Hematopoietic multipotent progenitor cell treated with erythropoietin and hydrocortisone succinate and interleukin-3 and kit ligand, for 8 days (in vitro differentiated cells): ENCODE measurements around the gene SLC6A19.
"Not testable (repeated sequence)": the region's sequence is repeated elsewhere in the genome, so short reads cannot be mapped to it uniquely, and the experiment has no call there.

Experiments used
- DNase-seq: peaks from one replicate; pipeline ENCODE4 v3.0.0-alpha.2; 2015

Gene SLC6A19

DNA sequence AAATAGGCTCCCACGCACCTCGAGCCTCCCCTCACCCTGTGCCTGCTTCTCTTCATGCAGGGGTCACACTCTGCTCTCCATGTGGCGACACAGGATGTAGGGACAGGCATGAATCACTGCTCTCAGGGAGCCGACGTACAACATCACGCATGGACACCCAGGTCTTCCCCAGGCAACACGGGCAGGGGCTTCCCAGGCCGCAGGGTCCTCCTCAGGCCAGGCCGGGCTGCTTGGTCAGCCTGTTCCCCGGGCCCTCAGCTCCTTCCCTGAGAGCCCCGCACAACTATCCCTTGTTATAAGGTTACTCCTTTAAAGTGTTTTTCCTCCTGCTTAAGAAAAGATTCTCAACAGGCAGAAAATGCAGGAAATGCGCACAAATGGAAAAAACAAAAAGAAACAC lies 24.8 kb downstream of the SLC6A19 start:
- no peak for DNase-seq

DNA sequence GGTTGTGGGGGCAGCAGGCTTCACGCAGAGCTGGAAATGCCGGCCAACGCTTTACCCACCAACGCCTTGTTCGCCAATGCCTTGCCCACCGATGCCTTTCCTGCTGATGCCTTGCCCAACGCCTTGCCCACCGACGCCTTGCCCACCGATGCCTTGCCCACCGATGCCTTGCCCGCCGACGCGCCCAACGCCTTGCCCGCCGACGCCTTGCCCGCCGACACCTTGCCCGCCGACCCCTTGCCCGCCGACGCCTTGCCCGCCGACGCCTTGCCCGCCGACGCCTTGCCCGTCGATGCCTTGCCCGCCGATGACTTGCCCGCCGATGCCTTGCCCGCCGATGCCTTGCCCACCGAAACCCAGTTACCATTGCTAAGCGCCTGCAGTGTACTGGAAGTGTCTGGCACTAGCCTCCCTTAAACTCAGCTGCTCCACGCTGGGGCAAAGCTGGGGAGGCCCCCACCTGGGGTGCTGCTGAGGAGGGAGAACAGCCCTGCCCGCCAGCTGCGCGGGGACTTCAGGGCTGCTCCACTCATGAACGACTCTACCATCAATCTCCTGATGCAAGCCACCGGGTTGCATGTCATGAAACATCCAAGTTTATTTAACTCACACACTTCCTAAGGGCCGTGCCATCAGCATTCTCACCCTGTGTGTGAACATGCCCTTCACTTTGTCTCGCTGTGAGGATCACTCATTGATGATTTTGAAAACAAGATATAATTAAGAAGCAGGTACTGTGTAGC lies 25.6 kb downstream of the SLC6A19 start:
- DNase-seq = no peak

DNA sequence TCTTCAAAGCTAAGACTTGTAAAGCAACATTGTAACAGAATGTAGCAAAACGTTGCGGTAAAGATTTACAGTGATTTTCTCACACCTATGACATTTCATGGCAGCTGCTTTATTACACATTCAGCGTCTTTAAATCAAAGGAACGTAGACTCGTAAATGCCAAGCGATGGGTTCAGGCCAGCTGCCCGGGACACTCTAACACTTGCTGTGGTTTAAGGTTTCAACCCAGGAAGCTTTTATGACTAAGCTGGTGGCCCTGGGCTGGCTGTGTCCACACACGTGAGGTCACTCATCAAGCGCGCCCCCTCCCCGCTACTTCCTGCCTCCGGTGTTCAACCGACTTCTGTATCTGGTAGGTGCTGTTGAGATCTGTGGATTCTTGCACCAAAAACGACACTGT lies 26.3 kb downstream of the SLC6A19 start:
- DNase-seq = no peak

DNA sequence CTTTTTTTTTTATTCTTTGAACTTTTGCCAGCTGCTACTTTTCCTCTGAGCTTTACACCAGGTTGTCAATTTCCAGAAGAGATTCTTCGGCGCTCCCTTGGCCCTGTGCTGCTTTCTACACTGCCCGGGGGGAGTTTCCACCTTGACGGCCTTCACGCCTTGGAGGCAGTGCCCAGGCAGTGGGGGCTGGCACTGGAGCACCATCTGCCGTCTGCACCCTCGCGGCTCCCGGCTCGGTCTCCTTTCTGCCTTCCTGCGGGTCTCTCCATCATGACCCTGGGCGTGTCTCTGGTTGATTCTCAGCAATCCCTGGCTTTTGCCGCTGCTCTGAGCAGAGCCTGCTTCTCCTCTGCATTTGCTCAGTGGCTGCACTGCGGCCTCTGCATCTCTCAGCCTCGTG lies 26.7 kb downstream of the SLC6A19 start:
- DNase-seq = no peak

DNA sequence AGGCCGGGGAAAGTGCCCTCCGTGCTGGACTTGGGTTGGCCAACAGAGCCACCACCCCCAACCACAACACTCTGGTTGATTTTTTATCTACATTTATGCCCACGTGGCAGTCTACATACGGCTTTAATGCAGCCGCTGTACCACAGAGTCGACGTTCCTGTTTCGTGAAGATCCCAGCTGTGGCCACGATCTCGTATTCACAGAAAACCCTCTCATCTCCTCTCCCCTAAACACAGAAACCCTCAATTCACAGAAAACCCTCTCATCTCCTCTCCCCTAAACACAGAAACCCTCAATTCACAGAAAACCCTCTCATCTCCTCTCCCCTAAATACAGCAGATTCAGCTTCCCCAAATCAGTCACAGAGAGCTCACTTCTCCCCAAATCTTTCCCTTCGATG lies 27.6 kb downstream of the SLC6A19 start:
- not testable (repeated sequence) for DNase-seq

DNA sequence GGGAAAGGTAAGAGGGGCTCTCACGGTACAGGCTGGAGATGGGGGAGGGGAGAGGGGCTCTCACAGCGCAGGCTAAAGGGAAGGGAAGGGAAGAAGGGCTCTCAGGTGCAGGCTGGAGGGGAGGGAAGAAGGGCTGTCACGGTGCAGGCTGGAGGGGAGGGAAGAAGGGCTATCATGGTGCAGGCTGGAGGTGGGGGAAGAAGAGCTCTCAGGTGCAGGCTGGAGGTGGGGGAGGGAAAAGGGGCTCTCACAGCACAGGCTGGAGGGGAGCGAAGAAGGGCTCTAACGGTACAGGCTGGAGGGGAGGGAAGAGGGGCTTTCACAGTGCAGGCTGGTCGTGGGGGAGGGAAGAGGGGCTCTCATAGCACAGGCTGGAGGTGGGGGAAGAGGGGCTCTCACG lies 28.4 kb downstream of the SLC6A19 start:
- DNase-seq = no peak

DNA sequence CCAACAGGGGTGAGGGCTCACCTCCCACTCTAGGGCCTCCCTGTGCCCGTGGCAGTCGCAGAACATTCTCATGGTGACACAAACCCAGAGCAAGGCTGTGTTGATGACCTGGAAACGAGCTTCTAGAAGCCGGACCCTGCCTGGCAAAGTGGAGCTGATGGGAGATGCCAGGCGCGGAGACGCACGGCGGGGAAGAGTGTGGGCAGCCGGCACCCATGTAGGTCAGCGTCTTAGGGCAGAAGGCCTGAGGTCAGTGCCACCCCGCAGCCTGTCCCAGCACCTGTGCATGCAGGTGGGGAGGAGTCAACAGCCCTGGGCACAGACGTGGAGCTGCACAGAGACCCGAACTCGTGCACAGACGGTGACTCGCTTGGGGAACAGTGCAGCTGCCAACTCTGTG lies 29.2 kb downstream of the SLC6A19 start:
- no peak for DNase-seq

DNA sequence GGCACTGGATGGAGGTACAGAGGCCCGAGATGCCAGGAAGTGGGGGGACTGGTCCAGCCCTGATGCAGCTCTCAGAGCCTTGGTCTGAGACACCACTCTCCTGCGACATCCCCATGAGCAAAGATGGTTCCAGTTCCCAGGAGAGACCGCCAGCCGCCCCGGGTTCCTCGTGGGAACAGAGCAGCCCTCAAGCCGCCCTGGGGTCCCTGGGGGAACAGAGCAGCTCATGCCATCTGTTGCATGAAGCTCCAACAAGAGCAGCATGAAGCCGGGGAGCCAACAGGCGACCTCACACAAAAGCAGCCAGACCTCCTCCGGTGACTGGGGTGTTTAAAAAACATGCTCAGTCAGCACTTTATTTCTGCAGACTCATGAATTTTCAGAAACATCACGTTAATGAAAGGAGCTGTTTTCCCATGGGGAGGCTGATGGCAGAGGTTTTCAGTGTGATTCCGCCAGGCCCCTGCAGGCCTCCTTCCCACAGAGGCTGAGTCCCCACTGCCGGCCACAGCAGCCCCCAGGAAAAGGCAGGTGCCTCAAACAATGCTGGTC lies 30.0 kb downstream of the SLC6A19 start:
- DNase-seq = no peak

DNA sequence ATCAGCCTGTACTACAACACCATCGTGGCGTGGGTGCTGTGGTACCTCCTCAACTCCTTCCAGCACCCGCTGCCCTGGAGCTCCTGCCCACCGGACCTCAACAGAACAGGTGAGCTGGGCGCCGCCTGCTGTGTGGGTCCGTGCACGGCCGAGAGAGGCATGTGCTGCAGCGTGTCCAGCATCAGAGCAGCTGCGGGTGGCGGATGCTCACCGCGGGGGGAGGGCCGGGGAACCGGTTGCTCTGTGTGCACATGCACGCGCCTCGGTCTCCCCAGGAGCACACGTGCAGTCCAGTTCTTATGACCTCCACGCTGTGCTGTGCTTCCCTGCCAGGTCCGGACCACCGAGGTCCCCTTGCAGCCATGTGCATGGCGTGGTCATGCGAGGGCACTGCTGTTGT lies 31.4 kb downstream of the SLC6A19 start:
- no peak for DNase-seq

DNA sequence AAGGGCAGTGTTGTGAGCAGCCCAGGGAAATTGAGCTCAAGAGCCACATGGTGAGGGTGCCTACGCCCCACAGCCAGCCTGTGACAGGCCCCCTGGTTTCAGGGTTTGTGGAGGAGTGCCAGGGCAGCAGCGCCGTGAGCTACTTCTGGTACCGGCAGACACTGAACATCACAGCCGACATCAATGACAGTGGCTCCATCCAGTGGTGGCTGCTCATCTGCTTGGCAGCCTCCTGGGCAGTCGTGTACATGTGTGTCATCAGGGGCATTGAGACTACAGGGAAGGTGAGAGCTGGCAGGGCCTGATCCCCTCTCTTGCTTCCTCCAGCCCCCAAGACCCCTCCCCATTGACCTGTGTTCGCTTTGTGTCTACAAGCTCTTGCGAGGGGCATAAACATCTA lies 34.0 kb downstream of the SLC6A19 start:
- DNase-seq = peak; percentile 25

DNA sequence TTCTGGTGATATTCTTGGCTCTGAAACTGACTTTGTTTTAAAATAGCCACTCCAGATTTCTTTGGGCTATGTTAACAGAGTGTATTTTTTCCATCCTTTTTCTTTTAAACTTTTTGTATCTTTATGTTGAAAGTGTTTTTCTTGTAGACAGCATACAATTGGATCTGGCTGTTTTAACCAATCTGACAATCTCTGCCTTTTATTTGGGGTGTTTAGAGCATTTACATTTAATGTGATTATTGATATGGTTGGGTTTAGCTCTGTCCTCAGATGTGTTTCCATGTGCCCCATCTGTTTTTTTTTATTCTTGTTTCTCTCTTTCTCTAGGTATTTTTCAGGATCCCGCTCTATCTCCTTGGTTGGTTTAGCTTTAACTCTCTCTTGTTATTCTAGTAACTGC lies 34.4 kb downstream of the SLC6A19 start:
- DNase-seq = no peak

DNA sequence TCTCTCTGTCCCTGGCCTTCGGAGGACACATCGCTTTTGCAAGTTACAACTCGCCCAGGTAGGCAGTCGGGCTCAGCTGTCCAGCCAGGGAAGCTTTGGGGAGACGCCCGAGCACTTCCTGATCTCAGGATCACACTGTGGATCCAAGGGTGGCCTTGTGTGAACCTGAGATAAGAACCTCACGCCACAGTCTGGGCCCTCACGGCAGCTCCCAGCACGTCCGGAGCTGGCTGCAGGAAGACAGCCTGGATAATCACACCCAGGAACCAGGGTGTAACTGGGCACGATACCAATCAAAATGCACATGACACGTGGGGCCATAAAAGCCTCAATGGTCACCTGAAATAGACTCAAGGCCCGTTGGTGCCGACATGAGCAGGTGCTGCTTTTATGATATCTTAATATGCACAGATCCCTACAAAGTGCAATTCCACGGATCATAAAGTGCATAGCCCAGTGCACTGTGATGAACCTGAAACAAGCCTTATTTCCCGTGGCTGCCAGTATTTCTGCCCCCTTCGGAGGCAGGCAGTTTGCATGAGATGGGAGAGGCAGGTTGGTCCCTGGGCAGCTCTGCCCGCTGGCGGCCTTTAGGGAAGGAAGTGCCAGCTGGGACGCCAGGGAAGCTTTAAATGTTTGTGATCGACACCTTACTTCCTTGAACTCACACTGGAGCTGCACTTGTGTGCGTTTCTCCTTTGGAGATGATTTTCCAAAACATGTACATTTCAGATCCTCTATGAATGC lies 38.3 kb downstream of the SLC6A19 start:
- no peak for DNase-seq

DNA sequence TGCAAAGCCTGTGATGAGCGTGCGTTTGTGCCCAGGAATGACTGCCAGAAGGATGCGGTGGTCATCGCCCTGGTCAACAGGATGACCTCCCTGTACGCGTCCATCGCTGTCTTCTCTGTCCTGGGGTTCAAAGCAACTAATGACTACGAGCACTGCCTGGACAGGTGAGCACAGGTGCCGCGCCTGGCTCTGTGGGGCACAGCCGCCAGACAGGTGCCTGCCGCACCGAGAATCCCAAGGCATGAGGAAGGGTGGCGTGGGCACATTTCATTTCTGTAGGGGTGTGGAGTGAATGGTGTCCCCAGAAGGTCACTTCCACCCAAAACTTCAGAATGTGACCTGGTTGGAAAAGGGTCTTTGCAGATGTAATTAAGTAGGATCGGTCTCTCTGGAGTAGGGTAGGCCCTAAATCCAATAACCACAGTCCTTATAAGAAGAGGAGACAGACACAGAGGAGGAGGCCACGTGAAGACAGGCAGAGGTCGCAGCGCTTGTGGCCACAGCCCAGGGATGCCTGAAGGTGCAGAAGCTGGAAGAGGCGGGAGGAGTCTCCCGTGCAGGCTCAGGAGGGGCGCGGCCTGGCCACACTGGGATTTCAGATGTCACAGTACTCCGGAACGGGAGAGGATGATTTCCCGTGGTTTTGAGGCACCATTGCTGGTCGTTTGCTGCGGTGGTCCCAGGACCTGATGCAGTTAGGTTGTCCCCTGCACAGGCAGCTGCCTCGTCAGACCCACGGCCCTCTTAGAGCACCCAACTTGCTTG lies 39.3 kb downstream of the SLC6A19 start:
- no peak for DNase-seq

DNA sequence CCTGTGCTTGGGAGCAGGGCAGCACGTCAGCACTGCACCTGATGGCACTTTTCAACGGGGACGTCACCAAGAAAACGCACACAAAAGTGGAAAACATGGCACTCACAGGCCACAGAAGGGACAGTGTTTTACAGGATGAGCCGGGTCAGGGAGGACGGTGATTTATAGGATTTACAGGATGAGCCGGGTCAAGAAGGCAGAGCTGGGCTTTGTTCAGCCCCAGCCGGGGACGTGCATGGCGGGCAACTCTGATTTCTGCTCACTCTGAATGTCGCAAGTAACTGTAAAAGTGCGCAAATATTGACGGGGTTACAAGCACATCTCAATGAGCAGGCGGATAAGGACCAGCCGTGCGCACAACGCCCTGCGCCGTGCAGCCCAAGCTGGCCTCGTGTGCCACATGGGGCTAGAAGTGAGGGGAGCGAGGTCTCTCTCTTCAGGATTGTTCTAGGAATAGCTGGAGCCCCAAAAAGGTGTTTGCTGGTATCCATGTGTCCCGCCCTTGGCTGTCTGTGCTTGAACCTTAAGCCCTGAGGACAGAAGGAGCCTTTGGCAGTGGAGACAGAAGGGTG lies 40.2 kb downstream of the SLC6A19 start:
- no peak for DNase-seq

DNA sequence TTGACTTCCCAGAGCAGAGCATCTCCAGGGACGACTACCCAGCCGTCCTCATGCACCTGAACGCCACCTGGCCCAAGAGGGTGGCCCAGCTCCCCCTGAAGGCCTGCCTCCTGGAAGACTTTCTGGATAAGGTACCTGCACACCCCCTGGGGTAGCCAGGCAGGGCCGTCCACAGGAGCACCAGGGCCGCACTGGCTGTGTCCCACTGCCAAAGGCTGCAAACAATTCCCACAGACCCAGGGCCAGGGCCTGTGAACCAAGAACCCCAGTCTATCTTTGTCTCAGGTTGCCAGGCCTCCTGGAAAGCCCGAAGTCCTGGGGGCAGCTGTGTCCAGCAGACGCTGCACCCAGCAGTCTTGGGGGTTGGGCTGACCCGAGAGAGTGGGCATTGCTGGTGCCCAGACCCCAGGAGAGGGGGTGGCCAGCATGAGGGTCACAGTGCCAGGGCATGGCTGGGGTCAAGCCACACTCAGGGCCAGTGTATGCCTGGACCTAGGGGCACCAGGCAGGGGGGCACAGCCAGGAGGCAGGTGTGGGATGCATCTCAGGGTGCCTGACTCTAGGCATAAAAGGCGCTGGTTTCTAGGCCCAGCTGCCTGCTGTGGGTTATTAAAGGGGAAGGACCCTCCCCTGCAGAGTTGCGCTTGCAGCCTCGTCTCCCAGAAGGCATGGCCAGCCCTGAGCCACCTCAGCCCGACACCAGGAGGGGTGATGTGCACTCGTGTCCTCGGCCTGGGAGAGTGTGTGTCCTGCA lies 41.5 kb downstream of the SLC6A19 start:
- no peak for DNase-seq

DNA sequence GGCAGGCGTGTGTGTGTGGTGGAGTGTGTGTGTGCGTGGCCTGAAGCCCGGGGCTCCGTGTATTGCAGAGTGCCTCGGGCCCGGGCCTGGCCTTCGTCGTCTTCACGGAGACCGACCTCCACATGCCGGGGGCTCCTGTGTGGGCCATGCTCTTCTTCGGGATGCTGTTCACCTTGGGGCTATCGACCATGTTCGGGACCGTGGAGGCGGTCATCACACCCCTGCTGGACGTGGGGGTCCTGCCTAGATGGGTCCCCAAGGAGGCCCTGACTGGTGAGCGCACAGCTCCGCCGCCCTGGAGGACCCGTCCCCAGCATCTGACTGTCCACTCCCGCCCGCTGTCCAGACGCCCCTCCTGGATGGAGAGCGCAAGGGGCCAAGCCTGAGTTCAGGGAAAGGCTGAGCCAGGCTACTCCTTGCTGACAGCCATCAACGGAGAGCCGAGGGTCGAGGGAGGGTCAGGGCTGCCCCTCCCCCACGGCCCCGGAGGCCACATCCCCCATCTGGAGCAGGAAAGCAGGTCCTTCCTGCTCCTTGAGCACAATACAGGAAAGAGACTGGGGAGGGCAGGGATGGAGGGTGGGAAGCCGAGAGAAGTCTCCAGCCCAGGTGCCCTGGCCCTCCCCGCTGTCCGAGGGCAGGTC lies 42.2 kb downstream of the SLC6A19 start:
- no peak for DNase-seq

DNA sequence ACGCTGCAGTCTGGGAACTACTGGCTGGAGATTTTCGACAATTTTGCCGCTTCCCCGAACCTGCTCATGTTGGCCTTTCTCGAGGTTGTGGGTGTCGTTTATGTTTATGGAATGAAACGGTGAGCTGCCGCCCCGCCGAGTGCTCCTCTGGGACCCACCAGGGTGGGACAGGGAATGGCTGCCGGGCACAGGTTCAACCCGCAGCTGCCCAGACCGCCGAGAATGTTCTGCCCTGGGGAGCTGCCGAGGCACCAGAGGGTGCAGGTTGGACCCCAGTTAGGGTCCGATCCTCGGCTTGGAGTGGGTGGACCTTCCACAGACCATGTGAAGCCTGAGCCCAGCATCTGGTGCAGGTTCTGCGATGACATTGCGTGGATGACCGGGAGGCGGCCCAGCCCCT lies 42.9 kb downstream of the SLC6A19 start:
- no peak for DNase-seq

DNA sequence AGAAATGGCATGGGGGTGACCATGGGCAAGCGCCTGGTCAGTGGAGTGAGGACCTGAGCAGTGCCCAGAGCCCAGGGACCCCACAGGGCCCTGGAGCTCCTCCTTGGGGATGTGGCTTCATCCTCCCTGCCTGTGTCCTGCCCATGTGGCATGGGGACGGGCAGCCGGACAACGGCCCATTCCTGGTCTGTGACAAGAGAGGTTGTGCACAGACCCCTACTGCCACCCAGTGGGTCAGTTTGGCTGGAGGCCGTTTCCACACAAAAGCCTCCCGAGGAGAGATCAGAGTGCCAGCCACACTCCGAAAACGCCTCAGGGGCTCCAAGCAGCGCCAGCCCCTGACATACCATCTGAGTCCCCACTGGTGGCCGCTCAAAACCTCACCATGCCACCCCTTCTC lies 43.6 kb downstream of the SLC6A19 start:
- DNase-seq = no peak

DNA sequence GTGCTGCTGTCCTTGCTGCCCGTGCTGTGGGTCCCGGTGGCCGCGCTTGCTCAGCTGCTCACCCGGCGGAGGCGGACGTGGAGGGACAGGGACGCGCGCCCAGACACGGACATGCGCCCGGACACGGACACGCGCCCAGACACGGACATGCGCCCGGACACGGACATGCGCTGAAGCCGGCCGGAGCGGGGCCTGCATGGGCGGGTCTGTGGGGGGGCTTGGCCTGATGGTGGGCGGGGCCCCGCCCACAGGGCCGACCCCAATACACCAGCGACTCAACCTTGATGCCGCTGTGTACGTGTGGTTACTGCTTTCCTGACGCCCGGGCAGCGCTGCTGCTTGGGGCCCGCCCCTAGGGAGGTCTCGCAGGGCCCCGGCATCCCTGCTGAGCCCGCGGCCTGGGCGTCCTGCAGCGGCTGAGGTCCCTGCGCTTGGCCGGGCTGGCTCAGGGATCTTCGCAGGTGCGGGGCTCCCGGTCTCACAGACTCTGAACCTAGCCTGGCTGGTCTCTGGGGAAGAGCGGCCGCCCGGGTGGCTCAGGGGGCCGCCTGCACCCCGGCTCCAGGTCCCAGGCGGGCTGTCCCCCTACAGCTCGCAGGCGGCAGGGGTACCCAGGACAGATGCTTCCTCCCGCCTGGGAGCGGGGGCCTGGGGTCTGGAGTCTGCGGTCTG lies 44.6 kb downstream of the SLC6A19 start:
- no peak for DNase-seq

DNA sequence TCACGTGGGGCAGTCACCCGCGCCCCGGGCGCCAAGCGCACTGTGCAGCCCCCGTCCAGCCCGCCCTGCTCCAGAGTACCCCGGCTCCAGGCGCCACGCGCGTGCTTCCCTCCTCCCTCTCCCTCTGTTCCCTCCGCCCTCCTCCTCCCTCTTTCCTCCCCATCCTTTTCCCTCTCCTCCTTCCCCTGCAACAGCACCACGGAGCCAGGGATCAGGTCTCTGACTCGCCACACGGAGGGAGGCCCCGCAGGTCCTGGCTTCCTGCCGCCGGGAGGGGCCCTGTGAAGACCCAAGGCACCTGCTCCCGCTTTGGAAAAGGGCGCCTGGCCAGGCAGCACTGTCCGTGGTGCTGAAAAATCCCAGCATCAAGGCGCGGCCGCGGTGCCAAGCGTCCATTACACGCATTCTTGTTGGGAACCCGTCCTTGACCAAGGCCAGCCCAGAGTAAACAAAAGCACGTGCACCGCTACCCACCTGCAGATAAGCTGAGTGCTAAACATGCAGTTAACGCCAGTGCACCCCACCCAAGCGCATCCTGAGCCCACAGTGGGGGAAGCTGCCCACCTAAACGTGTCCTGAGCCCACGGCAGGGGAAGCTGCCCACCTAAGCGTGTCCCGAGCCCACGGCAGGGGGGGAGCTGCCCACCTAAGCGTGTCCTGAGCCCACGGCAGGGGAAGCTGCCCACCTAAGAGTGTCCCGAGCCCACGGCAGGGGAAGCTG lies 45.5 kb downstream of the SLC6A19 start:
- DNase-seq = peak; percentile 36

DNA sequence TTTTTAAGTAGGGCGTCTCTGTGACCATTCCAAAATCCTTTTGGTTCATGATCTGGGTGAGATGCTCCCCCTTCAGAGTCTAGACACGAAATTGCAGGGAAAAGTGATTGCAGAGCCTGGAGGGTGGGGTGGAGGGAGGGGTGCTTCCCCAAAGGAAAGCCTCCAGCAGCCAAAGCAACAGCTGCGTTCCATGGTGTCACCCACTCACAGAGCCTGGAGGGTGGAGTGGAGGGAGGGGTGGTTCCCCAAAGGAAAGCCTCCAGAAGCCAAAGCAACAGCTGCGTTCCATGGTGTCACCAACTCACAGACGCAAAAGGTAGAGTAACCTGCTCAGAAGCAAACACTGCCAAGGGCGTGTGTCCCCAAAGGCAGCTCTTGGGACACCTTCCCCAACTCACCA lies 46.4 kb downstream of the SLC6A19 start:
- DNase-seq = no peak
